Activated naive CD4-positive, alpha-beta T cell treated with anti-CD3 and anti-CD28 coated beads, Interleukin-2, amount 50 U/mL, for 24 hours (primary cell): Measurements from ENCODE around the gene ZSCAN26.

Experiments used
- H3K27ac Mint-ChIP-seq: one replicate; pipeline ENCODE4 v1.8.0; 2021; ENCODE audit warnings: mild to moderate bottlenecking, mixed read lengths
- H3K27me3 Mint-ChIP-seq: one replicate; pipeline ENCODE4 v1.8.0; 2021; ENCODE audit warnings: mixed read lengths
- H3K36me3 Mint-ChIP-seq: one replicate; pipeline ENCODE4 v1.8.0; 2021; ENCODE audit warnings: mixed read lengths
- H3K4me1 Mint-ChIP-seq: one replicate; pipeline ENCODE4 v1.8.0; 2021; ENCODE audit warnings: mixed read lengths
- H3K4me3 Mint-ChIP-seq: one replicate; pipeline ENCODE4 v1.8.0; 2021; ENCODE audit warnings: mild to moderate bottlenecking, mixed read lengths
- H3K9me3 Mint-ChIP-seq: one replicate; pipeline ENCODE4 v1.8.0; 2021; ENCODE audit warnings: mixed read lengths

The ZSCAN26 gene

DNA sequence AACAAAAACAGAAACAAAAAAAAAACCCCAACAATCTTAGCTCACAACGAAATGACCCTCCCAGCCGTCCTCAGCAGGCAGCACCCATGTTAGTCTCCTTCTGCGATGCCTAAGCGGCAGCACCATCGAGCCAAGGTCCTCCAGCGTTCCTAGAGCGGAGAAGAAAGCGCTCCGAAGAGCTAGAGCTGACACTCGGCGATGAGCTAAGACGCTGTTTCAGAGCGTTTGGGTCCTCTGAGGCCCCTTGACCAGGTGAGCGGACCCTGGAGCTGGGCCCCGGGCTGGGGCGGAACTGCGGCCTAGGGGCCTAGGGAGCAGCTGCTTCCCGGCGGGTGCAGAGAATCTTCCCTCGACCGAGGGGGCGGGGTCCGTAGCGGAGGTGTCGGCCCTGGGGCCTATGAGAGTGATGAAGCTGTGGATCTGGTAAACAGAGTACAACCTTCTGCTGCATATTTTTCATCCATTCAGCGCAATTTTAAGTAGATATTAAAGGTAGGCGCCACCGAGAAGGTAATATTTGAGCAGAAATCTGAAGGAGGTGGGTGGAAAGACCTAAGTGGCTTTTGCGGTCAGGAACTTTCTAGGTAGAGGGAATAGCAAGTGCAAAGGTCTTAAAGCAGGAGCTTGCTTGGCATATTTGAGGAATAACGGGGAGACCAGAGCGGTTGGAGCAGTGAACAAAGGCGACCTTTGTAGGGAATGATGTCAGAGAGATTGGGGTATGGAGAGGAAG is at the start of gene ZSCAN26:
ZSCAN26 (plus strand) TSS at position 182 of the 733 bp plus-strand sequence. CDS start 4,777 bp downstream, outside the sequence.
- peaks cover 42% of the 10 kb centered on the region for H3K4me1 Mint-ChIP-seq
- no peaks in the 10 kb centered on the region for H3K27me3 Mint-ChIP-seq
- peak within 1 kb of the TSS; percentile 60 for H3K27ac Mint-ChIP-seq
- H3K9me3 Mint-ChIP-seq = no peaks in the 10 kb centered on the region
- no peak within 1 kb of the TSS for H3K4me3 Mint-ChIP-seq
- H3K36me3 Mint-ChIP-seq = peaks cover 6% of the 10 kb centered on the region

DNA sequence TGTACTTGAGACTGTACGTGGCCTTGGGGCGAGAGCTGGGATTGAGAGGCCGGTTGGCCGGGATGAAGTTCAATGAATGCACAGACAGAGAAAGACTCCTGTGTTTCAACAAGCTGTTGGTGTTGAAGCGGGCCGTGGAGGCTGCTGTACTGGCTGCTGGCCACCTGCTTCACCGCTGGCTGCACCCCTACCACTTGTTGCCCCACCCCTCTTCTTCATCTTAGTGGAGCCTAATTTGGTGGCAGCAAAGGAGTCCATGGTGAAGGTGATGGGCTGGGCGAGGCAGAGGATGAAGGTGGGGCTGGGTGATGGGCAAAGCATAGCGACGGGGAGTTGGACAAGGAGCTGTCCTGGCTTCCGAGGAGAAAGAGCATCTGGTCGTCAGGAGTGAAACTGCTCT is 49.1 kb upstream of the ZSCAN26 start:
- no peak overlapping the region for H3K27ac Mint-ChIP-seq
- peaks cover 79% of the 10 kb centered on the region for H3K27me3 Mint-ChIP-seq
- peak overlapping the region; percentile 47 for H3K4me3 Mint-ChIP-seq
- no peaks in the 10 kb centered on the region for H3K36me3 Mint-ChIP-seq
- peaks cover 8% of the 10 kb centered on the region for H3K9me3 Mint-ChIP-seq
- H3K4me1 Mint-ChIP-seq = peaks cover 3% of the 10 kb centered on the region

DNA sequence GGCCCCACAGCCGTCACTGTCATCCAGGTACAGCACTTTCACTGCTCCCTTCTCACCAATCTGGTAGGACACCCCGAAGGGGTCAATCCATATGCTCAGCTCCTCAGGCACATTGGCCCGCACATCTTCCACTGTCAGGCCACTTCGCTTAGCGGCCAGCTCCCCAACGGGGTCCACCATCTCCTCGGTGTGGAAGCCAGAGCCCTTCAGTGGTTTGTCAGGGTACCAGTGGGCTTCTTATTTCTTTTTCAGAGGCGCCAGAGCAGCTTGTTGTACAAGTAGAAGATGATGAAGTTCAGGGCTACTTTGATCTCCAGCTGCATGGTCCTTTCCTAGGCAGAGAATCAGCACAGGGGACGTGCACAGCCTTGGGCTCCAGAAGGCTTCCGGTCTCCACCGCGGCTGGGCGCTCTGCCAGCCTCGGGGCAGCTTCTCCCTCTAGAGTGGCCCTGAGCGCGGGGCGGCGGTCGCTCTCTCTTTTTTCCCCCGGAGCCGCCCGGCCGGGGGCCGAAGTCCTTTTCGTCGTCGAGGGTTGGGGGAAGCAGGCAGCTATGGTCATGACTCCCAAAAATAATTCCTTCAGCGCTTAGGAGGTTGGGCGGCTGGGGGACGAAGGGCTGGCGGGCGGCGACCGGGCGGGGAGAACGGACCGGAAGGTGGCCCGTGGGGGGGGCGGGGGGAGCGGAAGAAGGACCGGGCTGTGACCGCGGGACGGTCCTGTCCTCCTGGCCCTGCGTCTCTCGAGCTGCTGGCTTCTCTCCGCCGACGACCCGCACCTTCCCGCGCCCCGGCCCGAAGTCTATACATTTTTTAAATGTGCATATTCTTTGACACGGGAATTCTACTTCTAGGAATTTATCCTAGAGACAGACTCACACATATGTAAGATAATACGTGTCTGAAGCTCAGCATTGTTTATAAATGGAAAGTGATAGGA is 48.4 kb upstream of the ZSCAN26 start:
- Mint-ChIP-seq H3K27ac (no peak overlapping the region), H3K4me1 (no peaks in the 10 kb centered on the region), H3K27me3 (peaks cover 79% of the 10 kb centered on the region), H3K9me3 (peaks cover under 1% of the 10 kb centered on the region), H3K4me3 (peak overlapping the region; percentile 79), H3K36me3 (no peaks in the 10 kb centered on the region)

GRCh38 chr6:28220257-28221133 is 46.4 kb upstream of the ZSCAN26 start:
- Mint-ChIP-seq H3K27me3 (peaks cover 76% of the 10 kb centered on the region), H3K4me1 (peaks cover 7% of the 10 kb centered on the region), H3K27ac (no peak overlapping the region), H3K9me3 (no peaks in the 10 kb centered on the region), H3K4me3 (no peak overlapping the region), H3K36me3 (peaks cover 2% of the 10 kb centered on the region)

DNA sequence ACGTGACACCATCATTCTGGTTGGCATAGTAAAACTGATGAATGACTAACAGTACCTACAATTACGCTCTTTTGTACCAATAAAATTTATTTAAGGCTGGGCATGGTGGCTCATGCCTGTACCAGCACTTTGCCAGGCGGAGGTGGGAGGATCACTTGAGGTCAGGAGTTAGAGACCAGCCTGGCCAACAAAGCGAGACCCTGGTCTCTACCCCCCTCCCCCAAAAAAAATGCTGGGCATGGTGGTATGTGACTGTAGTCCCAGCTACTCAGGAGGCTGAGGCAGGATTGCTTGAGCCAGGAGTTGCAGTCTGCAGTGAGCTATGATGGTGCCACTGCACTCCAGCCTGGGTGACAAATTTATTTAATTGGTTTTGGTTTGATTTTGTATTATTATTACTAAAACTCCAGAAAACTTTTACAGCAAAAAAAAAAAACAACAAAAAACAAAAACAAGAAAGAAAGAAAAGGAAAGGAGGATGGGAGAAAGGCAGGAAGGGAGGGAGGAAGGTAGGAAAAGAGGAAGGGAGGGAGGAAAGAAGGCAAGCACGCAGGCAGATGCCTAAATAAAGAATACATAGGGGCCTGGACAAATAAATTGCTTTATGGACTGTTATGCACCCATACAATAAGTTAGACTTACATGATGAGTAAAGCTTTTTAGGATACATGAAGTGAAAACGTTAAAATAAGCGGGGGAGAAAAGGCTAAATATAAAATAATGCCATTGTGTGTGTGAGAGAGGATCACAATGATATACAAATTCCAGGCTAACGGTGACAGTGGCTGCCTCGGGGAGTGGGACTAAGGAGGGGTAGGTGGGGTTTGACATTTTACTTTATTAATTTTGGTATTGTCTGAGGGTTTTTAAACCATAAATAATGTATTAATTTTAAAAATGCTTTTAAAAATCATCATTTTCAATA is 42.5 kb upstream of the ZSCAN26 start:
- Mint-ChIP-seq H3K9me3 (no peaks in the 10 kb centered on the region), H3K4me1 (peaks cover 7% of the 10 kb centered on the region), H3K36me3 (peaks cover 2% of the 10 kb centered on the region), H3K4me3 (peak overlapping the region; percentile 87), H3K27me3 (peaks cover 50% of the 10 kb centered on the region), H3K27ac (peak overlapping the region; percentile 80)

- peaks cover 2% of the 10 kb centered on the region for H3K36me3 Mint-ChIP-seq
Observed at GRCh38 chr6:28225056-28225834, 41.7 kb upstream of the ZSCAN26 start, which contains the start of gene ZSCAN9. Gene ZSCAN9 (plus strand): TSS chr6:28225275. CDS start chr6:28227085, 1,810 bp downstream.

DNA sequence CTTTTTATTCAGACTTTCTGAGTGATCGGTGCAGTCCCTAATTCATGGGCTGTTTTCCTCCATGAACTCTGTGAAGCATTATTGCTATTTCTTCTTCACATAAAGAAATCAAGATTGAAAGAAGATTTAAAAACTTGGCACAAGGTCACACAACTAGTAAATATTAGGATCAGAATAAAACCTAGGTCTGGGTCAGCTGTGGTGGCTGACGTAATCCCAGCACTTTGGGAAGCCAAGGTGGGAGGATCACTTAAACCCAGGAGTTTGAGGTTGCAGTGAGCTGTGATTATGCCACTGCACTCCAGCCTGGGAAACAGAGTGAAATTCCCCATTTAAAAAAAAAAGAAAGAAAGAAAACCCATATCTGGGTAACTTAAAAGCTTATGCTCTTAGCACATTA is 40.5 kb upstream of the ZSCAN26 start:
- H3K27me3 Mint-ChIP-seq = peaks cover 34% of the 10 kb centered on the region
- no peak overlapping the region for H3K4me3 Mint-ChIP-seq
- H3K27ac Mint-ChIP-seq = no peak overlapping the region
- H3K36me3 Mint-ChIP-seq = peaks cover 2% of the 10 kb centered on the region
- no peaks in the 10 kb centered on the region for H3K9me3 Mint-ChIP-seq
- peaks cover 7% of the 10 kb centered on the region for H3K4me1 Mint-ChIP-seq

More at GRCh38 chr6:28225056-28225834, 41.7 kb upstream of the ZSCAN26 start, which contains the start of gene ZSCAN9:
- peak within 1 kb of the TSS; percentile 80 for H3K27ac Mint-ChIP-seq
- peak within 1 kb of the TSS; percentile 87 for H3K4me3 Mint-ChIP-seq
- peaks cover 43% of the 10 kb centered on the region for H3K27me3 Mint-ChIP-seq
- no peaks in the 10 kb centered on the region for H3K9me3 Mint-ChIP-seq
- H3K4me1 Mint-ChIP-seq = peaks cover 7% of the 10 kb centered on the region

DNA sequence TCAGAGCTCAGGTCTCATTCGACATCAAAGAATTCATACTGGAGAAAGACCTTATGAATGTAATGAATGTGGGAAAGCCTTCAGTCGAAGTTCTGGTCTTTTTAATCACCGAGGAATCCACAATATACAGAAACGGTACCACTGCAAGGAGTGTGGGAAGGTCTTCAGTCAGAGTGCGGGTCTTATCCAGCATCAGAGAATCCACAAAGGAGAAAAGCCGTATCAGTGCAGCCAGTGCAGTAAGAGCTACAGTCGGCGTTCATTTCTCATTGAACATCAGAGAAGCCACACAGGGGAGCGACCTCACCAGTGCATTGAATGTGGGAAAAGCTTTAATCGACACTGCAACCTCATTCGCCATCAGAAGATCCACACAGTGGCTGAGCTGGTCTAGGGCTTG is 34.2 kb upstream of the ZSCAN26 start:
- no peaks in the 10 kb centered on the region for H3K4me1 Mint-ChIP-seq
- peaks cover 2% of the 10 kb centered on the region for H3K36me3 Mint-ChIP-seq
- no peaks in the 10 kb centered on the region for H3K9me3 Mint-ChIP-seq
- H3K4me3 Mint-ChIP-seq = no peak overlapping the region
- peaks cover 14% of the 10 kb centered on the region for H3K27me3 Mint-ChIP-seq
- H3K27ac Mint-ChIP-seq = no peak overlapping the region

DNA sequence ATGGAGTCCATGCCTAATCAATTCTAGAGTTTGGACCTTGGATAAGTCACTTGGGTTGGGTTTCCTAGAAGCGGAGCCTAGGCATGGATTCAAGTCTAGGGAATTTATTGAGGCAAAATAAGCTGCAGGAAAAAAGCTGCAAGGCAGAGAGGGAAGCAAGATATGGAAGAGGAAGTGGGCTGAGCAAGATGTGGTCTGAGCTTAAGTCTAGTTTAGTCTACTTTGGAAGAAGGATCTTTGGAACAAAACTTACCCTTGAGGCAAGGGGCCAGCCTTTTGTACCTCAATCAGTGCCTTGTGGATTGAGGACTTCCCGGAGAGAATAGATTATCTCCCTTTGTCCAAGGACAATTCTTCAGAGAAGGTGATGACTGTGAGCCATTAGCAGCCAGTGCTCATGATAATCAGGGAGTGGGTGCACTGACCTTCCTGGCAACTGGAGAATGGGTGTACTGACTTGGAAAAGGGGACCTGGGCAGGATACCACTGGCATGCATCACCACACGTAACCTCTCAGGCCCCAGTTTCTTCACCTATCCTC is 31.0 kb upstream of the ZSCAN26 start:
- no peaks in the 10 kb centered on the region for H3K4me1 Mint-ChIP-seq

GRCh38 chr6:28239636-28240035 is 27.3 kb upstream of the ZSCAN26 start:
- H3K27me3 Mint-ChIP-seq = peaks cover 10% of the 10 kb centered on the region
- no peak overlapping the region for H3K4me3 Mint-ChIP-seq
- no peaks in the 10 kb centered on the region for H3K4me1 Mint-ChIP-seq
- peaks cover 9% of the 10 kb centered on the region for H3K36me3 Mint-ChIP-seq
- no peaks in the 10 kb centered on the region for H3K9me3 Mint-ChIP-seq
- H3K27ac Mint-ChIP-seq = no peak overlapping the region

More for the DNA sequence above, 31.0 kb upstream of the ZSCAN26 start:
- no peaks in the 10 kb centered on the region for H3K9me3 Mint-ChIP-seq
- H3K4me3 Mint-ChIP-seq = no peak overlapping the region
- H3K27ac Mint-ChIP-seq = no peak overlapping the region
- peaks cover 13% of the 10 kb centered on the region for H3K27me3 Mint-ChIP-seq
- H3K36me3 Mint-ChIP-seq = peaks cover 2% of the 10 kb centered on the region

DNA sequence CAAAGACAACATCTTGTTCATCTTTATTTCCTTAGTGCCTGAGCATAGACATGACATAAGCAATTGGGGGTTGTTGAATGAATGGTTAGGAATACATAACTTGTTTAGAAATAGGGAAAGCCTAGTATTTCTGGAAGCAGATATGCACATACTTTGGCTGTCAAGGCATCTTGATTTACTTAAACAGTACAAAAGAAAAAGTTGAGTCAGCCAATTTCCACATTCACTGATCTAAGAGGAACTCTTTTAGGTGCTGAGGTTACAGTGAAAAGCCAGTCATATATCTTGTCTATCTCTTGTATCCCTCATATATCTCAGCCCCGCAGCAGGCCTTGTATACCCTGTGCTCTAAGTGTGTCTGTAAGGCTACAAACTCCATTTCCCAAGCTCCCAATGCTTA is 26.5 kb upstream of the ZSCAN26 start:
- Mint-ChIP-seq H3K27ac (no peak overlapping the region), H3K9me3 (no peaks in the 10 kb centered on the region), H3K36me3 (peaks cover 12% of the 10 kb centered on the region), H3K4me1 (no peaks in the 10 kb centered on the region), H3K4me3 (no peak overlapping the region), H3K27me3 (peaks cover 7% of the 10 kb centered on the region)

- peaks cover 30% of the 10 kb centered on the region for H3K36me3 Mint-ChIP-seq
- no peak overlapping the region for H3K27ac Mint-ChIP-seq
Observed at GRCh38 chr6:28243946-28244345, 23.0 kb upstream of the ZSCAN26 start.

DNA sequence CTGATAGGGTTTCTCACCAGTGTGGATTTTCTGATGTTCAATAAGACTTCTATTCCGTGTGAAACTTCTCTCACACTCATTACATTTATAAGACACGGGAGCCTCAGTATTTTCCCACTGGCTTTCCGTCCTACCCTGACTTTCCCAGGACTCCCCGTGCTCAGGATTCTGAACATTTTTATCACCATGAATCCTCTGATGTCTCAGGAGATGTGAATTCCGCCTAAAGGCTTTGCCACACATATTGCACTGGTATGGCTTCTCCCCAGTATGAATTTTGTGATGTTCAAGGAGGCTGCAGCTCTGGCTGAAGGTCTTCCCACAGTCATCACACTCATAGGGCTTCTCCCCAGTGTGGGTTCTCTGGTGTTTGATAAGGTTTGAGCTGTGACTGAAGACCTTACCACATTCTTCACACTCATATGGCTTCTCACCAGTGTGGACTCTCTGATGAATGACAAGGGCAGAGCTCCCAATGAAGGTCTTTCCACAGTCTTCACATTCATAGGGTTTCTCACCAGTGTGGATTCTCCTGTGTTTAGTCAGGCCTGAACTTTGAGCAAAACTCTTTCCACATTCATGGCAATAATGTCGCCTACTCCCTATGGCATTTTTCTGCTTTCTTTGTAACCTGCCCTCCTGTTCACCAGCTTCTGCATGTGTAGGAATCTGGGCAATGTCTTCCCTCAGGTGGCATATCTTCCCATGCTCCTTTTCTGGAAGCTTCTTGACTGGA is 21.6 kb upstream of the ZSCAN26 start:
- no peak overlapping the region for H3K27ac Mint-ChIP-seq
- peaks cover 33% of the 10 kb centered on the region for H3K36me3 Mint-ChIP-seq
- H3K4me3 Mint-ChIP-seq = no peak overlapping the region
- H3K27me3 Mint-ChIP-seq = no peaks in the 10 kb centered on the region
- H3K4me1 Mint-ChIP-seq = peaks cover 26% of the 10 kb centered on the region
- H3K9me3 Mint-ChIP-seq = no peaks in the 10 kb centered on the region

More at GRCh38 chr6:28243946-28244345, 23.0 kb upstream of the ZSCAN26 start:
- Mint-ChIP-seq H3K4me3 (no peak overlapping the region), H3K4me1 (peaks cover 14% of the 10 kb centered on the region), H3K27me3 (no peaks in the 10 kb centered on the region), H3K9me3 (no peaks in the 10 kb centered on the region)
